UCSD-AML1 (cell line): ENCODE results near the gene PLN.

ENCODE experiments used
- DNase-seq: peaks from one replicate; lab custom pipeline; 2025; ENCODE audit not compliant: unreplicated experiment; lab: John Stamatoyannopoulos, UW

The PLN gene

DNA sequence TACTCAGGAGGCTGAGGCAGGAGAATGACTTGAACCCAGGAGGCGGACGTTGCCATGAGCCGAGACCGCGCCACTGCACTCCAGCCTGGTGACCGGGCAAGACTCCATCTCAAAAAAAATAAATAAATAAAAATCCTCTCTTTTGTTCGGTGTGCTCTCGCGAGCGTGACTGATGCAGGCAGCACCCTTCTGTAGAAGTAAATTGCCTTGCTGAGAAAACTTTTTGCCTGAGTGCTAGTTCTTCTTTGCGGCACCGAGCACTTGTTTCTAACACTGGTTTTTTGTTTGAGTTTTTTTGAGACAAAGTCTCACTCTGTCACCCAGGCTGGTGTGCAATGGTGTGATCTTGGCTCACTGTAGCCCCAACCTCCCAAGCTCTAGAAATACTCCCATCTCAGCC is 30.5 kb downstream of the PLN start:
- no peak for DNase-seq

DNA sequence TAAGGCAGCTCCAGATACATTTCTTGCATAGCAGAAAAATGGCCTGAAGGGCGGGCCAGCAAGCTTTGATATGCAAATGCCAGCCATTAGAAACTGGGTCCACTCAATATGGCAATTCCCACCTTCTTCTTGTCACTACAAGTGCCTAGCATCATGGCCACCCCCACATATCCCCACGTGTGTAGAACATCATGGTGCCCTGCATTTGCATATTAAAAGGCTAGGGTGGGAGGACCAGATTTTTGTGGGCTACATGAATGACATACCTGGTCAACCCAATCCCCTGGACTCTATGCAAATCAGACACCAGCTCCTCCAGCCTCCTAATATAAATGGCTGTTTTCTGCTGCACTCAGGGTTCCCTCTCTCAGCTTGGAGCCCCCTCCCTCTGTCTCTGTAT is 31.7 kb downstream of the PLN start:
- DNase-seq, result no peak

DNA sequence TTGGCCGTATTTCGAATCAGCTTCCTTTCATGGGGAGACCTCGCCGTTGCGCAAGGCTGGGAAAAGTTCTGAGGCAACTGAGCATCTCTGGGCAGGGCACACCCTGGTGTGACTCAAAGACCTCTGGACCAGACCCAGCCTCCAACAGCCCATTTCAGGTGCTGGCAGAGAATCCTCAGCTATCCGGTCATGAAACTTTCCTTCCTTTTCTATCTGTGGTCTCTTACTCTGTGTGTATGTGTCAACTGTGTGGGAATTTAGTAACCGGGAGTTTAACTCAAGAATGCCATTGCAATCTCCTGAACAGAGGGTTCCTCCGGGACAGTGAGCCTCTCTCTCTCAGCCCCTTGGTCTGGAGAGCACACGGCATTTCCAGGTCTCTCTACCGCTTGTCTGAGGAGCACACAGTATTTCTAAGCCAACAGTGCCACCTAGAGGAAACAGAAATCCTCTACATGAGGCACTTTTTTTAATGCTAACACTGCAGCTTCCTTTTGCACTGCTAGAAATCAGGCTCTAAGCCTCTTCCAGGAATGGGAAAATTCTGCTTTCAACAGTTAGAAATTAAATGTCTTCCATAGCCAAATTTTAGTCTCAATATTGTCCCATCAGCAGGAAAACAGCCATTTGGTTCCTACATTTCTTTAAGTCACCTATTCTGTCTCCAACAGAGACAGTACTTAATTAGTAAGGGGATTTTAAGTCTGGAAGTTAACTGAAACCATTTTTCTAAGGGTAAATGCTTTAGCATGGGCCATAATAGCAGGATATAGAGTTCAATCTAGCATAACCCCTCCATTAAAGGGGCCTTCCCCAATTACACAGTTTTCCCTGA is 32.7 kb downstream of the PLN start:
- DNase-seq, result peak; percentile 18

DNA sequence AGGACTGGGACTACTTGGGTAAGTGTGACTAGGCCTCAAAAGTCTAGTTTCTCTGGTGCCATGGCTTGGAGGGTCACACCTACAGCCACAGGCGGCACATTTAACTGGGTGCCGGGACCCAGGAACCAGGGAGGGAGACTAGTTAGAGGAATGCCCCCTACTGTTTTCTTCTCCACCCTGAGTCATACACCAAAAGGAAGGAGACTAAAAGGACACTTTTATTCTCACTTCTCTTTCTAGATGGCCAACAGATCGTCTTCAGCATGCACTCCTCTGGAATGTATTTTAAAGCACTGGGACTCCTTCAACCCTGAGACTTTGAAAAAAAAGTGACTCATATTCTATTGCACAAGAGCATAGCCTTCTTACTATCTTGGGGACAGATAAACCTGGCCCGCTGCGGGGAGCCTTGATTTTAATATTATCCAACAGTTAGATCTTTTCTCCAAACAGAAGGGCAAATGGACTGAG is 33.4 kb downstream of the PLN start:
- no peak for DNase-seq

DNA sequence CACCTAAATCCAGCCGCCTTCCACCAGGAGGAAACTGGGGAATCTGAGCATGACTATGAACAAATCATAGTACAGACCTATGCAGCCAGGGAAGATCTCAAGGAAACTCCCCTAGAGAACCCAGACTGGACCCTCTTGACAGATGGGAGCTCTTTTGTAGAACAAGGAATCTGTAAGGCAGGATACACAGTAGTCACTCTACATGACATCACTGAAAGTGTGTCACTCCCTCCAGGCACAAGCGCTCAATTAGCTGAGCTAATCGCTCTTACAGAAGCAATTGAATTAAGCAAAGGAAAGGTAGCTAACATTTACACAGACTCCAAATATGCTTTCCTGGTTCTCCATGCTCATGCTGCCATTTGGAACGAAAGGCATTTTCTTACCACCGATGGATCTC is 36.8 kb downstream of the PLN start:
- no peak for DNase-seq

DNA sequence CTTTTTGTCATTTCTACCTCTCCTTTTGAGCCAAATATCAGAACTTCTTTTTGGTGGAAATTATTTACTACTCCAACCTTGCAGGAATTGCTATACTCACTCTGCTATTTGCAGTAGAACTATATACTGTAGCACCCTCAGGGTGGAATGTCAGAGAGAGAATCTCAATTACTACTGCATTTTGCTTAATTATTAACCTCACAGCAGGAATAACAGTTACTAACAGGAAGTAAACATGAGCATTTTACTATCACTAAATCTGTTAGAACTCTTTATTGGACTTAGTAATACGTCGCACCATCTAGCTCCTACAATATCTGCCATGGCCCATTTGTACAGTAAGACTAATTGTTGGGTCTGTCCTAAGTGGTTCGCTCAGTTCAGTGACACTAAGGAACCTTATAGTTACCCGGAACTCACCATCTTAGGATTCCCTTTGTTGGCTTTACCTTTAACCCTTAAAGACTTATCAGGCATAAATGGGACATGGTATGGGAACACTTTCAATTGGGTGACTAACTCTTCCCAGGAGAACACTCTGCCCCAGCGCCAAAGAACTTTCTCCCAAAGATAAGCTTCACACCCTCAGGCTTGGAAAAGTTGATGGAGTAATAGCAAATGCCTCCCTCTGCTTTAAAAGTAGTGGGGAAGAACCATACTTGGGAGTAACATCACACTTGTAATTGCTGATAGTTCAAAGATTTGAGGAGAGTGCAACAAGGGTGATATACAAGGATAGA is 38.8 kb downstream of the PLN start:
- DNase-seq, result no peak

DNA sequence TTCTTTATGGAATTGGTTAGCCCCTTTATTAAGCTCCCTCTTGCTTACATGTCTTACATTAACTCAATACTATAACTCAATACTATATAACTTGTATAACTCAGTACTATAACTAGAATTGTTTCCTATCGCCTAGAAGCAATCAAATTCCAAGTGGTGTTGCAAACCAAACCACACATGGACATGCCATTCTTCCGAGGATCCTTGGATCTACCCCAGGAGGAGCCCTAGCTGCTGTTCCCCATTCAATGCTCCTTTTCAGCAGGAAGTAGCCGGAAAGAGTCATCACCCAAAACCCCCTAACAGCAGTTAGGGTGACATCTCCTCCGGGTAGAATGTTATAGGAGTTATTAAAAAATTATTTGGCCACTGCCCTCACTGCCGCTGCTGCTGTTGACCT is 40.5 kb downstream of the PLN start:
- DNase-seq, result no peak

DNA sequence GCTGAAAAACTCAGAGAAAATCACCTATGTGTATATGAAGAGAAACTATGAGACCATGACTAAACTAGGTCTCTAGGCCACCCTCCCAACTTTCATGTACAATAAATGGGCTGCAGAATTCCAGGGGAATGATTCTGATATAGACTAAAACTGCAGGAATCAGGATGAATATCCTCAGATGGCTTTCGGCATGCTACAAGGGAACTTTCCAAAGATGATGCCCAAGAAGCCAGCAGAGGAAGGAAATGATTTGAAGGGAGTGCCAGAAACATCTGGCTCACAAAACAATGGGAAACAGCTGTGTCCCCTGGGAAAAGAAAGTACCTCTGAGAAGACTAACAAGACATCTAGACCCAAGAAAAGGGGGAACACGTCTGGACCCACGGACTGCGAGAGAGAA is 41.1 kb downstream of the PLN start:
- DNase-seq, result no peak

DNA sequence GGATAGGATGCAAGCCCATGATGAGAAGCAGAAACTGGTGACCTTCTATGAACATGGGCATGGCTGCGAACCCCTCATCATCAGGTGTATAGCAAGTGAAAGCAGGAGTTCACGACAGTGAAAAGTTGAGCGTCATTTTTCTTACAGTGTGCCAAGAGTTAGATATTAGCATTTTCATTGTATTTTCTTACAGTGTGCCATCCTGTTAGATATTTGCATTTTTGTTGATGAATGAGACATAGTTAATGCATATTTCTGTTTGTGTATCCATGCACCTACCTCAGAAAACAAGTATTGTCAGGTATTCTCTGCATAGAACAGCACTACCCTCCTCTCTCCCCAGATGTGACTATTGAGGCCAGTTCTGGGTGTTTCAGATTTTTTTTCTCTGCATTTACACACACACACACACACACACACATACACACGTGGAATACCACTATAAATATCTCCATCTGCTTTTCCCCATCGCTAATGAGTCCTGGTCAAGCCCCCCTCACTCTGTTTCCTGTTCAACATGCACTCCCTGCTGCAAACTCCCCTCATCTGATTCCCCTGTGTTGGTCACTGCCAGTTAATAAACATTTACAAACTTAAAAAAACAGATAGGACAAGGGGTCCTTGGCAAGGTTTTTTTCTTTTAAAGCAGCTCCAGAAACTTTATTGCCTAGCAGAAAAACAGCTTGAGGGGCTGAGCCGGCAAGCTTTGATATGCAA is 41.7 kb downstream of the PLN start:
- no peak for DNase-seq

DNA sequence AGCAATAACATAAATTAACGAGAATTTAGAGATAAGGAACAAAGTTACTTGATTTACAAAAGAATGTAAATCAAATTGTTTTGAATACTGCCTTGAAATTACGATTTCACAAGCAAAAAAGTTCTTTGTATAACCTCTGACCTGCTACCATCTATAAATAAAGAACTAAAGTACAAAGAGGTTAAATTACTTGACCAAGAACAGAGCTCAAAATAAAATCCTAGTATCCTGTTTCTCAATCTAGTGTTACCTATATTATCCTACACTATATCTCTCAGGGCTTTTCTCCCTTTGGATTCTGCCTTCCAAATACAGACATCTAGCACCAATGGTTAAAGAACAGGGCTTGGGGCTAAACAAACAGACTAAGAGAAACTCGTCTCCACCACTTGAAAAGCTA is 43.8 kb downstream of the PLN start:
- no peak for DNase-seq

DNA sequence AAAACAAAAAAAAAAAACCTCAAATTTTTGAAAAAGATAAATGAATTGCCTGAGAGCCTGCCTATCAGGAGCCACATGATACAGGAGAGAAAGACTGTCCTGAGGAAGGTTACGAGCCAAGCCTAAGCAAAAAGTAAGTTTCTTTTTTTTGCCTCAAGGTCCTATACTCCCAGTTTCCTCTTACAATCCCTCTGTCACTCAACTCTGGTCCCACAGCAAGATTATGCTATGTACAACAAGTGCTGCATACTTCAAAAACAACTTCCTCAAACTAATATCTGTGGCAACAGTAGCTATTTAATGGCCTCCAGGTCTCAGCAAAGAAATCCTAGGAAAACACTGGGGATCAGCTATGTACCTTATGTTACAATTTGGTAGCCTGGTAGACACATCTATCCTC is 46.8 kb downstream of the PLN start:
- DNase-seq, result no peak

DNA sequence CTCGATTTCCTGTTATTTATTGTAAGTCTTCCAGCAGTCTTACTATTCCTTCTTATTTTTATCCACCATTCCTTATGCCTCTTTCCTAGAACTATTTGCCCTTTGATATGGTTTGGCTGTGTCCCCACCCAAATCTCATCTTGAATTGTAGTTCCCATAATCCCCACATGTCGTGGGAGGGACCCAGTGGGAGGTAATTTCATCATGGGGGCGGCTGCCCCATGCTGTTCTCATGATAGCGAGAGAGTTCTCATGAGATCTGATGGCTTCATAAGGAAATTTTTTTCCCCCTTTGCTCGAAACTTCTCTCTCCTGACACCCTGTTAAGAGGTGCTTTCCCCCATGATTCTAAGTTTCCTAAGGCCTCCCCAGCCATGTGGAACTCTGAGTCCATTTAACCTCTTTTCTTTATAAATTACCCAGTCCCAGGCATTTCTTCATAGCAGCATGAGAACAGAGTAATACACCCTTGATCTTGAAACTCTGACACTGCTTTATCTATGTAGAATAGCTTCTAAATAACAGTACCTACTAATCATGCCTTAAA is 48.8 kb downstream of the PLN start:
- DNase-seq, result no peak

DNA sequence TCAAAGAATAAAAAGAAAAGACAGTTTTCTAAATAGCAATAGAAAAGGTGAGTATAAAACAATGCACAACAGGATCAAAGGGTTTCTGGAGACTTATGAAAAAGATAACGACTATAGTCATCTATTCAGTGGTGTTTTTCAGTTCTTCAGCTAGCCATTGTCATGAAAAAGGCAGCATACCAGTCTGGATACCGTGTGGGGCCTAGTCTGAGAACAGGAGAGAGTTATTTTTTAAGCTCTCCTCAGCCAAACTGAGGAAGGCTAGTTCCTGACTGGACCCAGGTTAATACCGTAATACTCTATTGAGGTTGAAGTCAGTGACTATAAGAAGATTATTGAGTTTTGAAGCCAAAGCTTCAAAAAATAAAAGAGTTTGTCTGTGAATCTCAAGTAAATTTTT is 49.5 kb downstream of the PLN start:
- DNase-seq, result no peak

DNA sequence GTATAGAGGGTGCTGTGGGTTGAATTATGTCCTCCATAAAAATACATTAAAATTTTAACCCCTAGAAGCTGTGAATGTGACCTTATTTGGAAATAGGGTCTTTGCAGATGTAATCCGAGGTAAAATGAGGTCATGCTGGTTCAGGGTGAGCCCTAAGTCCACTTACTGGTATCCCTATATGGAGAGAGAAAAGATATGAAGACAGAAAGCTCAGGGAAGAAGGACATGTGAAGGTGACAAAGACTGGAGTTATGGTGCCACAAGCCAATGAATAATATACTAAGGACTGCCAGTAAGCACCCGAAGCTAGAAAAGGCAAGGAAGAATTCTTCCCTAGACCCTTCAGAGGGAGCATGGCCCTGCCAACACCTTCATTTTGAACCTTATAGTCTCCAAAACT is 50.2 kb downstream of the PLN start:
- no peak for DNase-seq

DNA sequence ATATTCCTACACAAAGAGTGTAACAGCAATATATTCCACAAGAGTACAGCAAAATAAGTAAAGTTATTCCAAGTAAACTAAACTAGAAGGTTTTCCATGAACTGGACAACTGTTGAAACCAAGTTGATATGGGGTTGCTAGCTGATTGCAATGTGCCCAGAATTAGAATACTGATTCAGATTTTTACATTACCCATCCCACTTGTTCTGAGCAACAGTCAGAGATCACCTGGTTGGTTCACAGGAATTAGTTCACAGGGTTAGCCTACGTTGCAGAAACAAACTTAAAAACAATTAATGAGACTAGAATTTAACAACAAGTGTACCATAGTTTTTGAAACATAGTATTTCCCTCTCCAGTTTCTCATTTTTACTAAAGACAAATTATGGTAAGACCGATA is 54.2 kb downstream of the PLN start:
- DNase-seq, result no peak

DNA sequence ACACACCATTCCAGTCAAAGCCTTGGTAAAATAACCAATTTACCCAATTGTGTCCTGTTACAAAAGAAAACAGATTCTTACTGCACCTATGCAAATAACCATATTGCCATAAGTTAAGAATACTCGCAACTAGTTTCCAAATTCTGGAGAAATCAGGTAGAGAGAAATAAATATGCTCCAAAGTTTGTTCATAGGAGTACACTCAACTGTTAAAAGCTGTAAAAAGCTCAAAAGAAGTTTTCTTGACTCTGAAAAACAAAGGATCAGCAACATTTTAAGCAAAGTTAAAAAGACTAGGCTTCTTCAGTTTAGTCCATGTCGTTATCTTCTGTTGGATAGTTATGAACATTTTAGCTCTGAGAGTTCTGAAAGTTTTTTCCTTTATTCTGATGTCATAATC is 55.3 kb downstream of the PLN start:
- no peak for DNase-seq

DNA sequence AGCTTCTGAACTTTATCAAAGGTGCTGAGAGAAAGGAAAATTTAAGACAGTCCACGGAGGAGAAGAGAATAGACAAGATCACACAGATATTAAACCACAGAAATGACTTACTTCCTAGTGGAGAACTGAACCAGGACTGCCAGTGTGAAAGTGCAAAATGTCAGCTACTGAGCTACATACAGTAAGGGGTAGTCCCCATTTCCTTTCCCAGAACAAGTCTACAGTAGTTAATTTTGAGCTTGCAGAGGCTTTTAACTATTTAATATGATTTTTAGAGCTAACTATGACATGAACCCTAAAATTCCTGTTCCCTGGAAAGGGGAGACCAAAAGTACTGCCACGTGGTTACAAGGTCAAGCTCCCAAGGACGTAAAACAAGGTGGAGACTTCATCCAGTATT is 58.2 kb downstream of the PLN start:
- no peak for DNase-seq

DNA sequence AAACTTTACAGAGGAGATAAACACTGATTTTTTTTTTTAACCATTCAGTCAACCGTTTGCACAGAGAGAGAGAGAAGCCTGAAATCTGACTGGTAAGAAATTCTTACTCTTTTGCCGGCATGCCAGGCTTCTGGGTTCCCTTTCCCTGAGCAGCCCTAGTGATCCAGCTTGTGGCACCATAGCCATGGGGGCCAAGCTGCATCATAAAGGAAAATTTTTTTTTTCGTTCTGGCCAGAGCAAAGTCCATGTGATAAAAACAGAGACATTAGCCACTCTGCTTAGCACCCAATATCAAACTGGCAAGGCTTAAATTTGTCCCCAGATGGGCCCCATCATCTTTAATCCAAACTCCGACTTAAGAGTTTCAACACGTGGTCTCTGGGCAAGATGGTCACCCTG is 58.8 kb downstream of the PLN start:
- DNase-seq, result no peak
